NCI-H69 (cell line): ENCODE results near the gene GPT2.

Experiments
- DNase-seq: peaks from one replicate; lab custom pipeline; 2025; lab: John Stamatoyannopoulos, UW

GPT2 gene, protein sequence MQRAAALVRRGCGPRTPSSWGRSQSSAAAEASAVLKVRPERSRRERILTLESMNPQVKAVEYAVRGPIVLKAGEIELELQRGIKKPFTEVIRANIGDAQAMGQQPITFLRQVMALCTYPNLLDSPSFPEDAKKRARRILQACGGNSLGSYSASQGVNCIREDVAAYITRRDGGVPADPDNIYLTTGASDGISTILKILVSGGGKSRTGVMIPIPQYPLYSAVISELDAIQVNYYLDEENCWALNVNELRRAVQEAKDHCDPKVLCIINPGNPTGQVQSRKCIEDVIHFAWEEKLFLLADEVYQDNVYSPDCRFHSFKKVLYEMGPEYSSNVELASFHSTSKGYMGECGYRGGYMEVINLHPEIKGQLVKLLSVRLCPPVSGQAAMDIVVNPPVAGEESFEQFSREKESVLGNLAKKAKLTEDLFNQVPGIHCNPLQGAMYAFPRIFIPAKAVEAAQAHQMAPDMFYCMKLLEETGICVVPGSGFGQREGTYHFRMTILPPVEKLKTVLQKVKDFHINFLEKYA

DNA sequence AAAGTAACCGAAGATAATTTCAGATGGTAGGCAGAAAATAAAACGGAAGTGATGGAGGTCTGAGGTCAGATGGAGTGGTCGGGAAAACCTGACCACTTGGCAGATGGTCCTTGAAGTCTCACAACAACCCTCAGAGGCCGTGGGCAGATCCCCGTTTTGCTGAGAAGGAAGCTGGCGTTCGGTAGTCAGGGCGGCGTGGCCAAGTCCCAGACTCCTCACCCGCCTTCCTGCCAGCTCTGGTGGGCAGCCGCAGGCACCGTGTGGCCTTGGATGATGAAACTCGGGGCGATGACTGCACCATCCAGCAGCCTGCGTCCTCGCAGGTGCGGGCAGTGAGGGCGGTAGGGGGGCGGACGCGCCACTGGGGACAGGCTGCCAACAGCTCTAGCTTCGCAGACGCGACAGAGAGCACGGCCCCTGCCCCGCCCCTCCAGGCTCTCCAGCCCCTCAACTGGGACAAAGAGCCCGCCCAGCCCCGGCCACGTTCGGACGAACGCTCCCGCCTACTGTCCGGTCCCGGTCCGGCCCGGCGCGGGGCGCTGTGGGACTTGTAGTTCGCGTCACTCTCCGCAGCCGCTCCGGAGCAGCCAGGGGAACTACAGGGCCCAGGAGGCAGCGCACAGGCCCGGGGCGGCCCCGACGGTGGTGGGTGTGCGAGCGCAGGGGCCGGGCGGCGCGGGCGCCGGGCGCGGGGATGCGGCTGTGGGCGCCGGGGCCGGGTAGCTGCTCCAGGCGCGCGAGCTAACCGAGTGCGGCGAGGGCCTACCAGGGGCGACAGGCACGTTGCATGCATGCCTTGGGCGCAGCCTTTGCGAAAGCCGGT lies at the start of gene GPT2:
GPT2 (plus strand) TSS at position 673 of the 823 bp plus-strand sequence. CDS start 354 bp downstream, outside the sequence.
- DNase-seq, result peak; percentile 96

DNA sequence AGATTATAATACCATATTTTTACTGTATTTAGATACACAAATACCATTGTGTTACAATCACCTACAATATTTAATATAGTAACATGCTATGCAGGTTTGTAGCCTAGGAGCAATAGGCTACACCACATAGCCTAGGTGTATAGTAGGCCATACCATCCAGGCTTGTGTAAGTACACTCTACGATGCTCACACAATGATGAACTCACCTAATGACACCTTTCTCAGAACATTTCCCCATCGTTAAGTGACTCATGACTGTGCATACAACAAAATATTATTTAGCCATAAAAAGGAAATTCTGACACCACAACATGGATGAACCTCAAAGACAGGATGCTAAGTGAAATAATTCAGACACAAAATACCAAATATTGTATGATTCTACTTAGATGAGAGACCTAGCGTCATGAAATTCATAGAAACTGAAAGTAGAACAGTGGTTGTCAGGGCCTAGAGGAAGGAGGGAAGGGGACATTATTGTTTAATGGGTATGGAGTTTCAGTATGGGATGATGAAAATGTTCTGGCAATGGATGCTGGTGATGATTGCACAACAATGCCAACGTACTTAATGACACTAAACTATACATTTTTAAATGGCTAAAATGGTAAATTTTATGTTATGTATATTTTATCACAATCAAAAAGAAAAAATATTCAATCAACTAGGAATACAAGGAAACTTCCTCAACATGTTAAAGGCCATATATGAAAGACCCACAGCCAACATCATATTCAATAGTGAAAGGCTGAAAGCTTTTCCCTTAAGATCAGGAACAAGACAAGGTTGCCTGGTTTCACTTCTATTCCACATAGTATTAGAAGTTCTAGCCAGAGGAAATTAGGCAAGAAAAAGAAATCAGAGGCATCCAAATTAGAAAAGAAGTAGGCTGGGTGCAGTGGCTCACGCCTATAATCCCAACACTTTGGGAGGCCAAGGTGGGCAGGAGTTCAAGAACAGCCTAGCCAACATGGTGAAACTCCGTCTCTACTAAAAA lies 47.3 kb upstream of the GPT2 start:
- DNase-seq, result peak; percentile 76

DNA sequence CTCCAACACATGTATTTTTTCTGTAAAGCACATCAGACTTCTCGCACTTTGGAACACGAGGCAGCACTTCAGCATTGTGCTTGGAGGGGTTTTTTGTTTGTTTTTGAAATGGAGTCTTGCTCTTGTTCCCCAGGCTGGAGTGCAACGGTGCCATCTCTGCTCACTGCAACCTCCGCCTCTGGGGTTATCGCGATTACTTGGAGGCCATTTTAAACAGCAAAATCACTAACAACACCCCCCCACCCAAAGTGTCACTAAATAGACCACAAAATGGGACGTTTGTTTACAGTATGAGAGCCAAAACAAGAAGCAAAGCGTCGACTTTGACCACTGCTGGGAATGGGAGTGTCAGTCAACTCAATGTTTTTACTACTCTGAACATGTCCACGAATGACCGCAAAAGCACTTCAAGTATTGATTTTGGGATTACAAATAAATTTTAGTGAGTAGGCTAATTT lies 44.1 kb upstream of the GPT2 start:
- DNase-seq, result no peak

DNA sequence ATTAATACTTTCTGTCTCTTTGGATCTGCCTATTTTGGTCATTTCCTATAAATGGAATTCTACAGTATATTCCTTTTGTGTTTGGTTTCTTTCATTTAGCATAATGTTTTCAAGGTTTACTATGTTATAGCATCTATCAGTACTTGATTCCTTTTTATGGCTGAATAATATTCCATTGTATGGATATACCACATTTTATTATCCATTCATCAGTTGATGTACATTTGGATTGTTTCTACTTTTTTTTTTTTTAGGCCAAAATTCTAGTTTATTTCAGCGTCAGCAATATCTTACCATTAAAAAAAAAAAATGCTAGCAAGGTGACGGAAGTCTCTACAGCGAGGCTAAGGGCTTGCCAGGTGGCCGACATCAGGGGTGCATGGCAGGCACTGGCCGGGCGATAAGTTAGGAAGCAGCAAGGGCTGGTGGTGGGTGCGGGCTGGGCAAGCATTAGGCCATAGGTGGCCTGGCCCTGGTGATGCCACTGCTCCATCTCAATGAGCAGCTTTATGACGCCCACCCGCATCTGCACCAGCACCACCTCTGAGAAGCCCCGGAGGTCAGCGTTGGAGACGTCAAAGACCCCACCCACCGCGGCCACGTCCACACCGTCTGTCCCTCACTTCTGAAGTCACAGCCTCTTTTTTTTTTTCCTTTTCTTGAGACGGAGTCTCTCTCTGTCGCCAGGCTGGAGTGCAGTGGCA lies 41.8 kb upstream of the GPT2 start:
- DNase-seq, result no peak

DNA sequence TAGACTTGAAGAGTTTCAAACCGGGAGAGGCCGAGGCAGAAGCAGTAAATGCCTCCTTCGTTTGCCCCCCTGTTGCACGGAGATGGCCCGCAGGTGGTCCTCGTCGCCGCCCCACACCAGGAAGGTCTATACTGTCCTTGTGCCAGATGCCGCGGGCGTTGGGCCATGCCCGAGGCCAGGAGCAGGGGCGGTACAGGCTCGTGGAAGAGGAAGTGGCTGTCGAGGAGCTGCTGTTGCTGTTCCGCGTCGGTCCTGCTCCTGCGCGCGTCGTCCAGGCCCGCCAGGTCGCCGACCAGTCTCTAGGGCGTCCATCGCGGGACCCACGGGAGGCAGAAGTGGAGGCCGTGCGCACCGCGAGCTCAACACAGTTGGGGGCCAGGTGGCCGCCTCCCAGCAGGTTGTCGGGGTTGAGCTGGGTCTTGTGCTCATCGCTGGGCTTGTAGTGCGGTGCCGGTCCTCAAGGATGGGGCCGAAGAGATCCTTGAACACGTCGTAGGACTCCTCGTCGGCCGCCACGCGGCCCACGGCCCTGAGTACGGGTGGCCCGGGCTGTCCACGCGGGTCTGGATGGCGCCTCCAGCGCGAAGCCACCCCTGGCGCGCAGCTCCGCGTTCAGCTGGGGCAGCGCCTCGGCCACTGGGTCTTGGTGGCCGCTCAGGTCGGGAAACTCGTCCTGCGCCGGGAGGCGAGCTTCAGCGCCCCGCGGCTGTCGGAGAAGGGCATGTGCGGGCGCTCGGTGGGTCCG lies 40.1 kb upstream of the GPT2 start:
- no peak for DNase-seq

DNA sequence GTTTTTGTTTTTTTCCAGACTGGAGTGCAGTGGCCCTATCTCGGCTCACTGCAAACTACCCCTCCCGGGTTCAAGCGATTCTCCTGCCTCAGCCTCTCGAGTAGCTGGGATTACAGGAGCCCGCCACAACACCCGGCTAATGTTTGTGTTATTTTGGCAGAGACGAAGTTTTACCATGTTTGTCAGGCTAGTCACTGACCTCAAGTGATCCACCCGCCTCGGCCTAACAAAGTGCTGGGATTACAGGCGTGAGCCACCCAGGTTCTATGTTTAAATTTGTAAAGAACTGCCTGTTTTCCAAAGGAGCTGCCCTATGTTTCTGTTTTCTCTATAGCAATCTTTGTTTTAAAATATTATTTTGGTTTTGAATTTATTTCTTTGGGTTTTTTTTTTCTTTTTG lies 39.4 kb upstream of the GPT2 start:
- no peak for DNase-seq

DNA sequence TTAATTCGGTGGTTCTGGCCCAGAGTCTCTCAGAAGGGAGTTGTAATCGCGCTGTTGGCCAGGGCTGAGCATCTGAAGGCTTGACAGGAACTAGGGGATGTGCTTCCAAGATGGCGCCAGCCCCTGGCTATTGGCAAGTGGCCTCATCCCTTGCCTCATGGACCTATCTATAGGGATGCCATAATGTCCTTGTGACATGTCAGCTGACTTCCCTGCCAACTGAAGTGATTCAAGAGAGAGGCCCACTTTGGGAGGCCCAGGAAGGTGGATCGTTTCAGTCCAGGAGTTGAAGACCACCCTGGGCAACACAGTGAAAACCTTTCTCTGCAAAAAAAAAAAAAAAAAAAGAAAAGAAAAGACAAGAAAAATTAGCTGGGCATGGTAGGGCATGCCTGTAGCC lies 38.2 kb upstream of the GPT2 start:
- no peak for DNase-seq

DNA sequence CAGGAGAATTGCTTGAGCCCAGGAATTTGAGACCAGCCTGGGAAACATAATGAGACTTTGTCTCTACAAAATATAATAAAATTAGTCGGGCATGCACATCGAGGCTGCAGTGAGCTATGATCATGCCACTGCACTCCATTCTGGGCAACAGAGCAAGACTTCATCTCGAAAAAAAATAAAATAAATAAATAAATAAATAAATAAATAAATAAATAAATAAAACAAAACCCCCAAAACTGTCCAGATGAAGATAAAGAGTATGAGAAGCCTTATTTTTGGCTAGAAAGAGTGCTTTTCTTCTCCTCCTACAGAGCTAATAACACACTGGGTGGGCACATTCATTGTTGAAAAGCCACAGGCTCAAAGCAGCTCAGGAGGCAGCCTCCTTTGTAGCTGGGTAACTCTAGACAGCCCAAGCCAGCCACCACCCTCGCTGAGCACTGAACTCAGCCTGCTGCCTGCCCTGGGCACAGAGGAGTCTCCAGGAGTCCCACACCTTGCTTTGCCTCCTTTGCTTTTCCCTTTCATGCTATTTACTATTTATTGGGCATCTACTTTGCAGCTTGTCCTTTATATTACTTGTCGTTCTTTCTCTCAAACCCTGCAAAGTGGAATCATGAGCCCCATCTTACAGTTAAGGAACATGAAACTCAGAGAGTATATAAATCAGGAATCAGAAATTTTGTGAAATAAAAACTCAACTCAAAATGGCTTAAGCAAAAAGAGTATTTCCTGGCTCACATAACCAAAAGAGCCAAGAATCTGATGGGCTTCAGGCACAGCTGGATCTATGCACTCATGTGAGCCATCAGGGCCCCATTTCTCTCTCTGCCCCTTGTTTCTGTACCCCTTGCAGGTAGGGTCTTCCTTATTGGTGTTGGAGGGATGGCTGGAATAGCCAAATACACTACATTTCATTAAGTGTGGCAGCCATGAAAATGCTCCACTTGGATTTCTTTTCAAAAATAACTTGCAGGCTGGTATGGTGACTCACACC lies 35.1 kb upstream of the GPT2 start:
- DNase-seq, result peak; percentile 19

DNA sequence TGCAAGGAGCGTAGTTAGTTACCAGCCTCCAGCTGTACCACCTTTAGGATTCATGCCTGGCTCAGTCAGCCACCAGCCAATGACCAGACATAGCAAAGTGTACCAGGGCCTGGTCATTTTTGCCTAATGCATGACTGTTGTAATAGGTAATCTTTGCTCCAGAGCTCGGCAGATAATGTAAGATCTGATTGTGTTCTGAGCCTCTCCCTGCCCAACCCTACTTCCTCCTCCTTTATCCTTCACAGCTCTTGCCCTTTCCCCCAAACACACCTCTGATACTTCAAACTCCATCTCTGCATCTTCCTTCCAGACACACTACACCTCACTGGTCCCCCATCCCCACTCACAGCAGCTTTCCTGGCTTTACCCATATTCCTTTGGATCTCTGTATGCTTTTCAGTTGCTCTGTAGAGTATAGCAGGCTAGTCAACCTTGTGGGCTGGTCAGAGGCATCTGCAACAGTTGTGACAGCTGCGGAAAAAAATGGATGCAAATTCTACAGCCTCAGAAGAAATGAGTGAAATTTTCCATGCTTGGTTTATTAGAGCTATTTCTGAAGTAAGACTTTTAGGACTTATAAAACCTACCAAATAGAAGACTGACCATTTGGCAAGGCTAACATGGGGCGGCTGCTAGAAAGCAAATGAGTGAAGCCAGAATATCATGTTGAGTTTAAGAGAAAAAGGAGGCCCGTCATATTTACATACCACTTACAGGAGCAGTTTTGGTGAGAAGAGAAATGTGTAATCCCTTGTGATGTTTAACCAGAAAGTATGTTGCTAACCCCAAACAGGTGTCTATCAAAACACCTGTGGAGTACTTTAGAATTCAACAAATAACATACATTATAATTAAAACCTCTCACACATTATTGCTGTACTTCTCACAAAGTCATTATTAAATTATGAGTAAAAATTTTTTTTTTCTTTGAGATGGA lies 33.3 kb upstream of the GPT2 start:
- no peak for DNase-seq

DNA sequence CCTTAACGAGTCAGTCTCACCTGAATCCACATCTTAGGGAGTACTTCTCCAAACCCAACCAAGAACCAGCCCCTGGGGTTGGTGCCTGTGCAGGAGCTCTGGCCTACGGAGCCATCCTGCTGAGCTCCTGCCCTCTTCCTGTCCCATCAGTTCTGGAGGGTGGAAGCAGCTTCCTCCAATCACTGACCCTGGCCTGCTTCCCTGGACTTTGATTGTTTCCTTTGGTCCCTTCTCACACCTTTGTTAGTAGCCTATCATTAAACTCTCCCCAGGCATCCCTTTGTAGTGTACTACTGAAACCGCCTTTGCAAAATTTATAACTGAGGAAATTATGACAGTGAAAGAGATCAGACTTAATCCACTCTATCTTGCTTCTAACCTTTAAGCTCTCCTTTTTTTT lies 32.0 kb upstream of the GPT2 start:
- peak; percentile 32 for DNase-seq

DNA sequence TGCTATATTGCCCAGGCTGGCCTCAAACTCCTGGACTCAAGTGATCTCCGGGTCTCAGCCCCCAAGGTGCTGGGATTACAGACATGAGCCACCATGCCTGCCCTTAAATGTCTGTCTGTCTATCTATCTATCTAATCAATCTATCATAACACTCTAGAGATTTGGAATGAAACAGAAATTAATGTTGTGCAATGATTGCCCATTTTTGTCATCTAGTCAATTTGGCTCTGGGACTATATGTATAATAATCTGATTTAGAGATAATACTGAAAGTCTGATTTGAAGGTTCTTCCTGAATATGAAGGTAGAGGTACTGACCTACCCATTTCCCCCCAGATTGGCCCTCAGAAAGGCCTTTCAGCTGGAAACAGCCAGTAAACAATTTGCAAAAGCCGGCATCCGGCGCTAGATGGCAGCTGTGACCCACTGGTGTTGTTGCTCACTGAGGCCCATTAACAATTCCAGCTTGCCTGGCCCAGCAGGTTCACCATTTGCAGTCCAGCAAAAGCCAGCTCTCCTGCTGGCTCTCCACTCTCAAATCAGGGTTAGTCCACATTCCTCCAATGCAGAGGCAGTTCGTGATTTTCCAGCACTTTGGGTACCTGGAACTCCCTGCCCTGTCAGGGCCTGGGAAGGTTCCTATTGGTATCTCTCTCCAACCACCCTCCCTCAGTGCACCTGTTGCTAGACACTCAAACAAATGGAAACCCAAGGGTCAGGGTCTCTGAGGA lies 30.3 kb upstream of the GPT2 start:
- DNase-seq, result peak; percentile 74

DNA sequence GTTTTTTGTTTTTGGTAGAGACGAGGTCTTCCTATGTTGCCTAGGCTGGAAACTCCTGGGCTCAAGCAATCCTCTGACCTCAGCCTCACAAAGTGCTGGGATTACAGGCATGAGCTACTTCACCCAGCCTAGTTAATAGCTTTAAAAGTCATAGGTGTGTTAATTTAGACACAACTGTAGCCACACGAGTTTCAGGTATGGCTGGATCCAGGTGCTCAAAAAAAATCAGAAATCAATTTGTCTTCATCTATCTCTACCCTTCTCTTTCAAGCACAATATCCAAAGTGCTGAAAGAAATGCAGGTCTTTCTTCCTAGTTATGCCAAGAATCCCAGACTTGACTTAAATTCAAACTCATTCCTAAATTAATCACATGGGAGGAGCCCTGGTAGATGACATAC lies 29.3 kb upstream of the GPT2 start:
- DNase-seq, result no peak

DNA sequence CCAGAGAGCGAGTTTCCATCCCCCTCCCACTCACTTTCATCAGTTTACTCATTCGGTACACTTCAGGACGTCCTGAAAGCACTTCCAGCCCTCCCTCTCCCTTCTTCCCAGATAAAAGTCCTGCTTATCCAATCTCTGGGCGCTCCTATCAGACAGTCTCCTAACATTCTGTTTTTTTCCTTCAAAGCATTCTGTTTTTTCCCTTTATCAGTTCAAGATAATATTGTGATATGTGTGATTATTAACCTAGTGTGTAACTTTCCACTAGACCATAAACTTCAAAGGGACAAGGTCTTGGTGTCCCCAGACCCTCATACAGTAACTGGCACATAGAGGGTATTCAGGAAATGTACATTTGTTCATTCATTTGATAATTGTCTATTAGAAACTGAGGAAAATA lies 28.8 kb upstream of the GPT2 start:
- DNase-seq, result no peak

DNA sequence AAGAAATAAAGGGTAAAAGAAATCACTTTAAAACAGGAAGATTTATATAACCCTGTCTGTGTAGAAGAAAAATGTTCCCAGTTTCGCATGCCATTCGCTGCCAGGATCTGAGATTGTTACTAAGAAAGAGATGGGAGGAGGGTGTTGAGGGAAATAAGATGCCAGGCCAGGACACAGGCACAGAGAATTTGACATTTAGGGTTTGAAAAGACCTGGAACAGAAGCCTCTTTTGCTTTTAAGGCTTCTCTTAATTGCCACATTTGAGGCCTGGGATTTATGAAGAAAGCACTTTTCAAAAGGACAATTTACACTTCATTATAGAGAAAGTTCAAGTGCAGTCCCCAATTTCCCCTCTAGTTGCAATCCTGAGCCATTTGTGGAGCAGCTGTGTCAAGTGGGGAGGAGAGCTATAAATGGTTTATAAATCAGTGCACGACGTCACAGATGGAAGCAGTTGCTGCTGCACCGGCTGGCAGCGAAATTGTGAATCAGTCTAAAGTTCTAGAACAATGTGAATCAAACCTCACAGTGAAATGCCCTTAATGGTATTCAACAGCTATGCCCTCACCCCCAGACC lies 26.7 kb upstream of the GPT2 start:
- DNase-seq, result peak; percentile 70

DNA sequence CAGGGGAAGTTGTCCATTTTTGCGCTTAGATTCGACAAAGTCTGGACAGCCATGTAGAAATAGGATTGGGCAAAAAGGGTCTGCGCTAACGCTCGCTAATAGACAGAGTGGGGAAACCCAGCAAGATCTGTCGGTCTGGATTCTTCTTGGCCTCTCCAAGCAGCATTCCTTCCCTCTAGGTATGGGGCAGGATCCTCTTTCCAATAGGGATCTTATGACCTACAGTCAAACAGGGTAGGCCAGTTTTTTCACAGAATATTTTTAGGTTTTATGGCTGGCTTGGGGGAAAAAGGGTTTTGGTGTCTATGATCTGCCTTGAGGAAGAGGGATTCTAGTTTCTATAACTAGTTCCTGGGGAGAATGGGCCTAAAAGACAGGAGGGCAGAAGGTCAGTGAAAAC lies 26.0 kb upstream of the GPT2 start:
- DNase-seq, result no peak

DNA sequence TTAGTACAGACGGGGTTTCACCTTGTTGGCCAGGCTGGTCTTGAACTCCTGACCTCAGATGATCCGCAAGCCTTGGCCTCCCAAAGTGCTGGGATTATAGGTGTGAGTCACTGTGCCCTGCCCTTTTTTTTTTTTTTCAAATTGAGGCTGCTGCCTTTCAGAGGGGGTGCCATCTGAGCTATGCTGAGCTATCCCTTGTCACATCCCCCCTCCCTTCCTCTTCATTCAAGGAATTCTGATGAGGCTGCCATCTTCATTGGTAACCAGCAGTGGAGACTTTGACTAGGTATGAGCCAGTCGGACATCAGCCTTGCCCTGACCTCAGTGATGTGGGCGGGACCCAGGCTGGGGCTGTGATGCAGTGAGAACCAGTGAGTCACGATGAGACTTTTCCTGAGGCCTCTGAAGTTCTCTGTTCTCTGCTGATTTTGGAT lies 24.4 kb upstream of the GPT2 start:
- no peak for DNase-seq
